Neuronal stem cell (in vitro differentiated cells): ENCODE data around the gene CDC42EP4.

Experiments
- DNase-seq: peaks from one replicate; pipeline ENCODE4 v3.0.0-alpha.2; 2013; ENCODE audit warnings: low spot score
- H2AFZ ChIP-seq: one replicate; pipeline ENCODE4 v1.6.1; 2013; ENCODE audit warnings: mild to moderate bottlenecking, low read length, inconsistent platforms
- H2AK5ac ChIP-seq: 2 replicates; pipeline ENCODE4 v1.6.1; 2013; ENCODE audit warnings: low read depth, mild to moderate bottlenecking, inconsistent platforms, low read length, moderate library complexity, mixed read lengths
- H2BK120ac ChIP-seq: 2 replicates; pipeline ENCODE4 v1.6.1; 2013; ENCODE audit warnings: low read depth, mild to moderate bottlenecking, inconsistent platforms, low read length, moderate library complexity, mixed read lengths
- H2BK12ac ChIP-seq: one replicate; pipeline ENCODE4 v1.6.1; 2013; ENCODE audit warnings: low read length, inconsistent platforms
- H2BK15ac ChIP-seq: 2 replicates; pipeline ENCODE4 v1.6.1; 2013; ENCODE audit warnings: mild to moderate bottlenecking, low read length, inconsistent platforms, mixed read lengths
- H2BK5ac ChIP-seq: one replicate; pipeline ENCODE4 v1.6.1; 2013; ENCODE audit warnings: inconsistent platforms, mild to moderate bottlenecking, low read length, moderate library complexity
- H3K14ac ChIP-seq: one replicate; pipeline ENCODE4 v1.6.1; 2013; ENCODE audit warnings: low read length, inconsistent platforms
- H3K18ac ChIP-seq: 2 replicates; pipeline ENCODE4 v1.6.1; 2013; ENCODE audit warnings: low read length, inconsistent platforms
- H3K23ac ChIP-seq: 2 replicates; pipeline ENCODE4 v1.6.1; 2013; ENCODE audit warnings: low read depth, mild to moderate bottlenecking, mixed read lengths, low read length, inconsistent platforms; ENCODE audit not compliant: poor library complexity
- H3K27ac ChIP-seq: replicated peaks from 3 replicates; pipeline ENCODE4 v1.5.1; 2013; ENCODE audit warnings: low read length, inconsistent platforms
- H3K27me3 ChIP-seq, 3 experiments: 2 replicates each; pipeline ENCODE4 v1.6.1; 2013; ENCODE audit warnings: low read length in 3 of 3, mild to moderate bottlenecking in 2 of 3, inconsistent platforms in 1 of 3, low read depth in 1 of 3, mixed read lengths in 1 of 3, moderate library complexity in 1 of 3; ENCODE audit not compliant: control insufficient read depth in 3 of 3, insufficient read depth in 3 of 3
- H3K36me3 ChIP-seq, 2 donors: replicated peaks in 1 of 2; 2 replicates each; pipeline ENCODE4 v1.6.1; 2013; ENCODE audit warnings: low read length in 2 of 2; ENCODE audit not compliant: control insufficient read depth in 2 of 2, insufficient read depth in 2 of 2
- H3K4ac ChIP-seq: 2 replicates; pipeline ENCODE4 v1.6.1; 2013; ENCODE audit warnings: inconsistent platforms, mild to moderate bottlenecking, low read length, moderate library complexity
- H3K4me1 ChIP-seq, 2 donors: 1 replicate in 1 of 2; 2 replicates in 1 of 2; pipeline ENCODE4 v1.6.1; 2013; ENCODE audit warnings: low read length in 2 of 2, low read depth in 1 of 2; ENCODE audit not compliant: control insufficient read depth in 2 of 2, insufficient read depth in 1 of 2
- H3K4me2 ChIP-seq: one replicate; pipeline ENCODE4 v1.6.1; 2013; ENCODE audit warnings: mild to moderate bottlenecking, low read length, inconsistent platforms; ENCODE audit not compliant: insufficient read depth, poor library complexity, severe bottlenecking
- H3K4me3 ChIP-seq, 2 donors: 2 replicates each; pipeline ENCODE4 v1.5.1; 2013; ENCODE audit warnings: low read length in 2 of 2, mild to moderate bottlenecking in 2 of 2, inconsistent platforms in 1 of 2, moderate library complexity in 1 of 2
- H3K79me1 ChIP-seq: one replicate; pipeline ENCODE4 v1.6.1; 2013; ENCODE audit warnings: low read depth, mild to moderate bottlenecking, inconsistent platforms, low read length, moderate library complexity
- H3K9ac ChIP-seq: one replicate; pipeline ENCODE4 v1.6.1; 2013; ENCODE audit warnings: mild to moderate bottlenecking, low read depth, low read length, inconsistent platforms; ENCODE audit not compliant: poor library complexity
- H3K9me3 ChIP-seq, 2 donors: replicated peaks in 1 of 2; 2 replicates each; pipeline versions ENCODE3 to v1.6.1; 2013; ENCODE audit warnings: low read length in 2 of 2, mild to moderate bottlenecking in 2 of 2, inconsistent platforms in 1 of 2, low read depth in 1 of 2, mixed read lengths in 1 of 2, moderate library complexity in 1 of 2; ENCODE audit not compliant: control insufficient read depth in 2 of 2, insufficient read depth in 1 of 2
- H4K8ac ChIP-seq: one replicate; pipeline ENCODE4 v1.6.1; 2013; ENCODE audit warnings: low read depth, mild to moderate bottlenecking, inconsistent platforms, low read length, moderate library complexity
- H4K91ac ChIP-seq: one replicate; pipeline ENCODE4 v1.6.1; 2013; ENCODE audit warnings: low read length, low read depth, mild to moderate bottlenecking, inconsistent platforms; ENCODE audit not compliant: poor library complexity
- WGBS, 2 donors: extraction: QIAGEN DNeasy Blood & Tissue Kit; methylation state at CpG; one replicate each; pipeline ENCODE4 v1.1.7; 2013; ENCODE audit warnings: missing lambda C conversion rate in 2 of 2, mixed read lengths in 1 of 2; ENCODE audit not compliant: insufficient read length in 2 of 2, insufficient replicate concordance in 1 of 2; ENCODE audit errors: extremely low coverage in 2 of 2; 5-methylcytosine and 5-hydroxymethylcytosine counted together

CDC42EP4 gene

DNA sequence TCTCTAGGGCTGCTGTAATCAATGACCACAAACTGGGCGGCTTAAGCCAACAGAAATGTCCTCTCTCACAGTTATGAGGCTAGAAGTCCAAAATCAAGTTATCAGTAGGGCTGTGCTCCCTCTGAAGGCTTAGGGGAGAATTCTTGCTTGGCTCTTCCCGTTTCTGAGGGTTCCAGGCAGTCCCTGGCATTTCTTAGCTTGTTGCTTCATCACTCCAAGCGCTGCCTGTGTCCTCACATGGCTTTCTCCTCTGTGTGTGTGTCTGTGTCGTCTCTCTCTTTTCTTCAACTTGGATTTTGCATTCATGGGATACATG is 13.7 kb upstream of the CDC42EP4 start:
- no peak overlapping the region for H3K4me3 ChIP-seq
- H3K9me3 ChIP-seq = no peaks in the 10 kb centered on the region
- peak overlapping the region; percentile 67 for H2AFZ ChIP-seq
- peak overlapping the region; percentile 7 for H3K18ac ChIP-seq
- H3K4me1 ChIP-seq = peaks cover 3 to 11% of the 10 kb centered on the region in 2 donors
- H3K14ac ChIP-seq = no peak overlapping the region
- H2BK15ac ChIP-seq = no peak overlapping the region
- H3K79me1 ChIP-seq = no peaks in the 10 kb centered on the region
- no CpG with 5 or more reads among the region's 4 CpGs for WGBS, 2 donors
- H3K9ac ChIP-seq = no peak overlapping the region
- H4K8ac ChIP-seq = no peak overlapping the region
- H3K4me2 ChIP-seq = no peak overlapping the region
- no peak overlapping the region for H2BK120ac ChIP-seq
- DNase-seq = no peak
- H4K91ac ChIP-seq = no peak overlapping the region
- no peak overlapping the region for H2BK5ac ChIP-seq
- no peaks in the 10 kb centered on the region for H3K36me3 ChIP-seq
- H3K23ac ChIP-seq = no peak overlapping the region
- H3K27me3 ChIP-seq = no peaks in the 10 kb centered on the region
- no peak overlapping the region for H3K4ac ChIP-seq
- H3K27ac ChIP-seq = no peak overlapping the region
- H2AK5ac ChIP-seq = no peak overlapping the region
- H2BK12ac ChIP-seq = no peak overlapping the region

DNA sequence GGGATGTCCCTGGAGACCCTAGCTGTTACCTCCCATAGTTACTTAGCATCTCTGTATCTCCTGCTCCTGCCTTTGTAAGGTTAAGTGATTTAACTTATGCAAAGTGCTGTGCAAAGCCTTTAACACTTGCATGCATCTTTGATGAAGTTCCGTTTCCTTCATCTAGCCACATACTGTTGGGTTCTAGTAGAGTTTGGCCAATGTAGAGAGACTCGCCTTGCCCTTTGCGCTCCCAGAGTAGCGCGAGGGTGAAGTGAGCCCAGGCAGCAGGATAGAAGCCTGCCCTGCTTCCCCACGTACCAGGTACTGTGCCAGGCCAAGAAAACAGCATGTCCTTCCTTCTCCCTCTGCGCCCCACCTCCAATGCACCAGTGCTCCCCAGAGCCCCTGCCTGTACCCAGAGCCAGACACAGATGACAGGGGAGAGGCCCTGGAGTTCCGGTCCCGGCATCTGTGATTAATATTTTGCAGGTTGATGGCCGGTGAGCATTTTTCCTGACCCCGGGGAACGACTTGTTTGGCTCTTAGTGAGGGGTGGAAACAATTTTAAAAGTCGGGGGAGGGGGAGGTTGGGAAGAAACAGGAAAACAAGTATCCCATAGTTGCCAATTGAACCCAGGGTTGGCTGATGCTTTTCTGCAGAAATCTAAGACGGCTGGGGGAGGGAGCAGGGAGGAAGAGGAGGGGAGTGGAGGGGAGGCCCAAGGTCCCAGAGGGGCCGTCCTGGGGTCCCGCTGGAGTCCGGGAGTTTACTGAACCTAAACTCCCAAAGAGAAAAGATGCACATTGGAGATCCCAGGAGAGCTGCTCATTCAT is 13.1 kb upstream of the CDC42EP4 start:
- no peaks in the 10 kb centered on the region for H3K79me1 ChIP-seq
- H3K27ac ChIP-seq = no peak overlapping the region
- WGBS, 2 donors = no CpG with 5 or more reads among the region's 17 CpGs
- no peak overlapping the region for H3K4ac ChIP-seq
- H2AK5ac ChIP-seq = no peak overlapping the region
- H3K23ac ChIP-seq = no peak overlapping the region
- no peak overlapping the region for H4K91ac ChIP-seq
- no peak overlapping the region for H3K14ac ChIP-seq
- peak overlapping the region; percentile 67 for H2AFZ ChIP-seq
- H2BK5ac ChIP-seq = no peak overlapping the region
- no peak for DNase-seq
- H3K27me3 ChIP-seq = no peaks in the 10 kb centered on the region
- no peak overlapping the region for H2BK12ac ChIP-seq
- H3K4me2 ChIP-seq = no peak overlapping the region
- peak overlapping the region; percentile 68 for H3K18ac ChIP-seq
- H3K36me3 ChIP-seq = no peaks in the 10 kb centered on the region
- no peak overlapping the region for H4K8ac ChIP-seq
- no peak overlapping the region for H2BK120ac ChIP-seq
- no peak overlapping the region for H2BK15ac ChIP-seq
- peaks cover 4 to 10% of the 10 kb centered on the region in 2 donors for H3K4me1 ChIP-seq
- no peak overlapping the region for H3K9ac ChIP-seq
- H3K4me3 ChIP-seq = no peak overlapping the region
- H3K9me3 ChIP-seq = no peaks in the 10 kb centered on the region

- no peak for DNase-seq
- Histone ChIP-seq H2BK15ac (no peak overlapping the region), H3K4me3 (no peak overlapping the region), H2BK120ac (no peak overlapping the region), H2AK5ac (no peak overlapping the region), H3K18ac (peak overlapping the region; percentile 93), H3K4me2 (no peak overlapping the region), H3K36me3 (no peaks in the 10 kb centered on the region), H3K9me3 (no peaks in the 10 kb centered on the region), H3K4ac (no peak overlapping the region), H3K4me1 (peaks cover 4 to 11% of the 10 kb centered on the region in 2 donors), H3K79me1 (no peaks in the 10 kb centered on the region), H4K91ac (no peak overlapping the region), H3K27me3 (no peaks in the 10 kb centered on the region), H3K14ac (peak overlapping the region; percentile 14), H3K27ac (no peak overlapping the region), H3K9ac (no peak overlapping the region), H2AFZ (peak overlapping the region; percentile 57), H3K23ac (no peak overlapping the region), H2BK12ac (peak overlapping the region; percentile 67), H4K8ac (no peak overlapping the region), H2BK5ac (peak overlapping the region; percentile 77)
- no CpG with 5 or more reads among the region's 9 CpGs for WGBS, 2 donors
Measured at GRCh38 chr17:73324160-73324475, 12.3 kb upstream of the CDC42EP4 start.

GRCh38 chr17:73323409-73324159 is 11.8 kb upstream of the CDC42EP4 start:
- WGBS, 2 donors = no CpG with 5 or more reads among the region's 5 CpGs

More at GRCh38 chr17:73323409-73324159, 11.8 kb upstream of the CDC42EP4 start:
- peak overlapping the region; percentile 93 for H3K18ac ChIP-seq
- no peak overlapping the region for H2AK5ac ChIP-seq
- H3K27ac ChIP-seq = no peak overlapping the region
- H2BK12ac ChIP-seq = peak overlapping the region; percentile 75
- DNase-seq = no peak
- no peaks in the 10 kb centered on the region for H3K9me3 ChIP-seq
- H3K4me1 ChIP-seq = peaks cover 4 to 11% of the 10 kb centered on the region in 2 donors
- no peak overlapping the region for H4K8ac ChIP-seq
- no peaks in the 10 kb centered on the region for H3K79me1 ChIP-seq
- H3K9ac ChIP-seq = no peak overlapping the region
- no peak overlapping the region for H2BK120ac ChIP-seq
- peak overlapping the region; percentile 57 for H2AFZ ChIP-seq
- H3K36me3 ChIP-seq = no peaks in the 10 kb centered on the region
- no peak overlapping the region for H3K4ac ChIP-seq
- no peak overlapping the region for H2BK15ac ChIP-seq
- H3K4me2 ChIP-seq = no peak overlapping the region
- H3K27me3 ChIP-seq = no peaks in the 10 kb centered on the region
- H2BK5ac ChIP-seq = peak overlapping the region; percentile 77
- peak overlapping the region; percentile 14 for H3K14ac ChIP-seq
- H3K4me3 ChIP-seq = no peak overlapping the region
- H4K91ac ChIP-seq = no peak overlapping the region
- no peak overlapping the region for H3K23ac ChIP-seq
